Retina (tissue), 1 donor: ENCODE results near the gene IL18BP.

Source experiments
- DNase-seq: peaks from one replicate; pipeline ENCODE4 v3.0.0-alpha.2; 2016

The IL18BP gene

GRCh38 chr11:71998649-71999310, at the start of gene IL18BP:
Gene IL18BP, plus strand, starts transcription at chr11:71998909. Its CDS starts 1,076 bp downstream, at chr11:71999985.
- no peak for DNase-seq

GRCh38 chr11:71949034-71949433, 49.7 kb upstream of the IL18BP start:
- no peak for DNase-seq

- DNase-seq: no peak
These were observed 46.9 kb upstream of the IL18BP start for GRCh38 chr11:71951741-71952310.

- DNase-seq: no peak
These were observed 42.7 kb upstream of the IL18BP start for GRCh38 chr11:71955898-71956456.

DNA sequence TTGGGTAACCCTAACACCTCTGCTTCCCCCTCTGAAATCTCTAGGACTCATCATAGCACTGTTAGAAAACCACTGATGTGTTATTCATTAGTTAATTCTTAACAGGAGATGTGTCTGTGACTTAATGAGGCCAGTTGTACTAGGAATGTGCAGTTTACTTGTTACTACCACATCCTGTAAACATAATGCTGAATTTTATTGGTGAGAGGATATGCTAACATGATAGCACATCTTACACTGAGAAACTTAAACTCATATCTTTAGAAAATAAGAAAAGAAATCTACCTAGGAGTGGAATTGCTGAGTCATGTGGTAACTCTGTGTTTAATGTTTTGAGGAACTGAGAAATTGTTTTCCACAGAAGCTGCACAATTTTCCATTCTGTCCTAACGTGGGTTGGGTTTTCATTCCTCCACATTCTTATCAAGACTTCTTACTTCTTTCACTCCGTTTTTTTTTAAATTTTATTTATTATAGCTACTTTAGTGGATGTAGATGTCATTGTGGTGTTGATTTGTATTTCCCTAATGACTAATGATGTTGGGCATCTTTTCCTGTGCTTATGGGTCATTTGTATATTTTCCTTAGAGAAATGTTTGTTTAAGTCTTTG, 36.2 kb upstream of the IL18BP start:
- DNase-seq: no peak

DNA sequence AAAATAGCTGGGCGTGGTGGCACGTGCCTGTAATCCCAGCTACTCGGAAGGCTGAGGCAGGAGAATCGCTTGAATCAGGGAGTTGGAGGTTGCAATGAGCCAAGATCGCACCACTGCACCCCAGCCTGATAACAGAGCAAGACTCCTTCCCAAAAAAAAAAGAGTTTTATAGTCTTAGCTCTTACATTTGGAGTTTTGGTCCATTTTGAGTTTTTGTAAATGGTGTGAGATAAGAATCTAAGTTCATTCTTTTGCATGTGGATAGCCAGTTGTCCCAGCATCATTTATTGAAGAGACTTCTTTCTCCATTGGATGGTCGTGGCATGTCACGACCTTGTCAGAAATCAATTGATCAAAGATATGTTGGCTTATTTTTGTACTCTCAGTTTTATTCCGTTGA, 35.2 kb upstream of the IL18BP start:
- DNase-seq: no peak

DNA sequence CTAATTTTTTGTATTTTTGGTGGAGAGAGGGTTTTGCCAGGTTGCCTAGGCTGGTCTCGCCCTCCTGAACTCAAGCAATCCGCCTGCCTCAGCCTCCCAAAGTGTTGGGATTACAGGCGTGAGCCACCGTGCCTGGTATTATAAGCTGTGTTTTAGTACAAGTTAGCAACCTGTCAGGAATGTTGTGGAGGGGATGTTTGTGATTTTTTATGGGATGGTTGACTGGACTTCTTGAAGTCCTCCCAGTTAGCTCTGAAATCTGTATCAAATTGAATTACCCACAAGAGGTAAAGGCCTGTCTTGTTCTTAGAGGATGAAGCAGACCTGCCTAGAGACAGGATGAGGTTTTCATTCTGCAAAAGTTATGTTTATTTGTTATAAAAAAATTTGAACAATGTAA, 34.1 kb upstream of the IL18BP start:
- no peak for DNase-seq

- DNase-seq: no peak
These were observed 27.0 kb upstream of the IL18BP start for GRCh38 chr11:71971680-71972079.

- DNase-seq: no peak
These were observed 22.2 kb upstream of the IL18BP start for GRCh38 chr11:71976551-71976950.

- no peak for DNase-seq
These were observed 21.6 kb upstream of the IL18BP start for GRCh38 chr11:71977090-71977489.

GRCh38 chr11:71977743-71978418, 20.8 kb upstream of the IL18BP start:
- peak; percentile 44 for DNase-seq

DNA sequence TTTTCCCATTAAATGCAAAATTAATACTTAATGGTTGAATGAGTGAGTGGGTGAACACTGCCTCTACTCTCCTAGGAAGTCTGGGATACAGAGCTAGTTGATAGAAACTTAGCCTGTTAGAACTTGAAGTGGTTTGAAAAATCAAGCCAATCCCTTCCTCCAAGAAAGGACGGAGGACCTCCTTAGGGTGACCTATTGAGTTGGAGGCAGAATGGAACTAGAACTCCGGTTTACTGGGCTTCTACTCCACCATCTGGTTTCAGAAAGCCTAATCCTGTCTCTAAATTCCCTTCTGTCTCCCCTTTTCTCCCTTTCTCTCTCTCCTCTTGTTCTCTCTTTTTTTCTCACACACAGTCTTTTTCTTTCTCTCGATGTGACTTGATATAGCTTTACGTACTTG, 19.6 kb upstream of the IL18BP start:
- no peak for DNase-seq

GRCh38 chr11:71979602-71980001, 19.1 kb upstream of the IL18BP start:
- DNase-seq: no peak

DNA sequence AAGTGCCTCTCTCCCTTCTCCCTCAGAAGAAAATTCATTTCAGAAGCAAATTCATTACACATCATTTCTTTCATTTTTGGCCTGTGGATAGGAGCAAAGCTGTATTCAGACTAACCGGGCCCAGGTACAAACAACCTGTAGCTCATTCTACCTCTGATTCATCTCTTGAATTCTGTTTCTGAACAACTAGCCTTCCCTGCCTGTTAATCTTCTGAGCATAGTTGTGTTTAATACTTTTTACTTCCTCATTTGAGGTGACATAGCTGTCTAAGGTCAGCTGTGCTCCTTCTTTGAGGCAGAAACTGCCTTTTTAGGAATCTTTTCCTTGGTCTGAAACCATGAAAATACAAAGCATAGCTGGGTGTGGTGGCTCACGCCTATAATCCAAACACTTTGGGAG, 12.6 kb upstream of the IL18BP start:
- no peak for DNase-seq

- no peak for DNase-seq
These were observed 11.2 kb upstream of the IL18BP start for GRCh38 chr11:71987521-71987920.

DNA sequence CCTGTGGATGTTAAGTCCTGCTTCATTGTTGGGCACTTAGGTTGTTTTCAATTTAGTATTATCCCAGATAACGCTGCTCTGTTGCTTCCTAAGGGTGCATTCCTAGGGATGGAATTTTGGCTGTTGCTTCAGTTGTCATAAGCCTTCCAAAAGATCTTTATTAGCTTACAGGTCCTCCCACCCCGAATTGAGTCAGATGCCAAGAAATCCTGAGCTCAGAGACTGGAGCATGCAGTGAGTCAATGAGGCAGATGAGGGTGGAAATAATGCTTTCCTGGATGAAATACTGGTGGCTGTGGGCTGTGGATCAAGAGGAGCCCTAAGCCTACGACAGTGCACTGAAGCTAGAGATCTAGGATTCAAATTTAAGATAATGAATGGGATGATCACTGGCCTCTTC, 10.7 kb upstream of the IL18BP start:
- DNase-seq: no peak

DNA sequence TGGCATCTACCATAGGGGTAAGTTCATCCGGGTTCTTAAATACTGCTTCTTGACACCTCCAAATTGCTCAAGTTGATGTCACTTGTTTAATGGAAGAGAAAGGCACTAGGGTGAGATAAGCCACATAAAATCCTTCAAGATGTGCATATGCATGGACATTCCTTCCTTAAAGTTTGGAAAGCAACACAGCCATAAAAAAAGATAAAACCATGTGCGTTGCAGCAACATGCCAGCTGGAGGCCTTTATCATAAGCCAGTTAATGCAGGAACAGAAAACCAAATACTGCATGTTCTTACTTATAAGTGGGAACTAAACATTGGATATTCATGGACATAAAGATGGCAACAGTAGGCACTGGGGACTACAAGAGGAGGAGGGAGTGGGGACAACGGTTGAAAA, 8.0 kb upstream of the IL18BP start:
- no peak for DNase-seq

DNA sequence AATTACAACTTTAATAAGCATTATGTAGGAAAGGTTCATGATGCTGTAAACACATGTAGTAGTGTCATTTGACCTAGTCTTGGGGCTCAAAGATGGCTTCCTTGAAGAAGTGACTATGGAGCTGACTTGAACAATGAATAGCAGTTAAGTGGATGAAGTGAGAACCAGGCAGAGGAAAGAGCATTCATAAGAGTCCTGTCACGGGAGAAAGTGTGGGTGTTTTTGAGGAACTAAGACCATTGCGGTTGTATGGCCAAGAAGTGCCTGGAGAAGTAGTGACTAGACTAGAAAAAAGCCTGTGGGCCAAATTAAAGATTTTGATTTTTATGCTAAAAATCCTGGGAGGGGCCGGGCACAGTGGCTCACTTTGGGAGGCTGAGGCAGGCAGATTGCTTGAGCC, 7.2 kb upstream of the IL18BP start:
- no peak for DNase-seq

DNA sequence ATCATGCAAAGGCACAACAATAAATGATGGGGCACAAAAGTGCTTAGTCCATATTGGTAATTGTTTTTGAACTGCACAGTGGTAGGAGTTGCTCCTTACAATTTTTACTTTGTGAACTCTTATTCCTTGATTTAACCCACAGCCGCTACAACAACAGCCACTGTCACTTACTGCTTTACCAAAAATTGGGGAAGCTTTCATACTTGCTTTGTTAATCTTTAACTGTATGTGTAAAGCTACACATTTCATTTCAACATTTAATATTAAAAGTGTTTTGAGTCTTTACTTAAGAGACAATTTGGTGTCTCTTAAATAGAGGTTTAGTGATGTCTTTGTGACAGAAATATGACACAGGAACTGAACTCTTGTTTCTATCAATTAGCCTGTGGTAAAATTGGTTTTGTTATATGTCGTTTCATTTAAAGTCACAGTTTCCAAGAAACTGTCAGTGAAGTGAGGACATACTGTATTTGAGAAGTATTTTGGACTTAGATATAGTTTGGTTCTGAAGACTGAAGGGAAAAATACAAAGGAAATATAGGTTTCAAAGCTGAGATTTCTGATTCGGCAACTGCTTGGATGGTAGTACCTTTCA, 6.5 kb upstream of the IL18BP start:
- no peak for DNase-seq

- DNase-seq: no peak
These were observed 3.9 kb upstream of the IL18BP start for GRCh38 chr11:71994786-71995185.

DNA sequence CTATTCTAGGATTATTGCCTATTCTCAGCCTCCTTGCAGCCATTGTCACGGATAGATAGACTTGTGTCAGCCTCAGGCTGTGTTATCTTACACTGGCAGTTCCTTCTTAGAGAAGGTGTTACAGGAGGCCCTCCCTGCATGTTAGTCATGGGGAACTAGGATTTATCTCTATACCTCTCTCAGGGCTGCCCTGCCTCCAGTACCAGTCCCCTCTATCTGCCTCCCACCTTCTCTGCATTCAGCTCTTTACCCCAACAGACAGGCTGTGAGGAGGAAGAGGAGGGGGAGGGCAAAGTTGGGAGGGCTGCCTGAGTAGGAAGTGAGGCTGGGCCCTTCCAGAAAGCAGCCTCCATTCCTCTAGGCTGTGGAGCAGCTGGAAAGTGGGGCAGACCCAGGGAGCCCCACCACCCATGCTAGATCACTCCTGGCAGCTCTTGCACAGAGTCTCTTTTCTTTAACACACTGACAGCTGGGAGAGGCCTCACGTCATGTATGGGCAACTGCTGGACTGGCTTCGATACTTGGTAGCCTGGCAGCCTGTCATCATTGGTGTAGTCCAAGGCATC, 2.9 kb upstream of the IL18BP start:
- DNase-seq: no peak

GRCh38 chr11:71996517-71996916, 2.2 kb upstream of the IL18BP start:
- no peak for DNase-seq

GRCh38 chr11:71996946-71997345, 1.8 kb upstream of the IL18BP start:
- no peak for DNase-seq
